Measurements from ENCODE around the gene NTM.
A peak's percentile ranks its signal among the peaks of the same experiment; 100 is the strongest.

The NTM gene

GRCh38 chr11:131859538-131860210 lies 489.3 kb downstream of the NTM start:
- DNase-seq (ENCODE audit: low read depth, low spot score): no peak

GRCh38 chr11:131864228-131864627 lies 493.8 kb downstream of the NTM start:
- no peak for DNase-seq (ENCODE audit: low read depth, low spot score)

GRCh38 chr11:131865860-131866259 lies 495.4 kb downstream of the NTM start:
- DNase-seq (ENCODE audit: low read depth, low spot score): no peak

- DNase-seq (ENCODE audit: low read depth, low spot score): no peak
Measured at GRCh38 chr11:131866535-131867400, 496.4 kb downstream of the NTM start.

- DNase-seq (ENCODE audit: low read depth, low spot score): peak; percentile 69
Measured at GRCh38 chr11:131867457-131868257, 497.2 kb downstream of the NTM start.

GRCh38 chr11:131868629-131869507 lies 498.5 kb downstream of the NTM start:
- no peak for DNase-seq (ENCODE audit: low read depth, low spot score)

GRCh38 chr11:131870305-131870704 lies 499.9 kb downstream of the NTM start:
- DNase-seq (ENCODE audit: low read depth, low spot score): no peak

GRCh38 chr11:131871006-131871405 lies 500.6 kb downstream of the NTM start:
- DNase-seq (ENCODE audit: low read depth, low spot score): no peak

GRCh38 chr11:131874070-131874469 lies 503.7 kb downstream of the NTM start:
- DNase-seq (ENCODE audit: low read depth, low spot score): no peak

GRCh38 chr11:131875611-131876010 lies 505.2 kb downstream of the NTM start:
- no peak for DNase-seq (ENCODE audit: low read depth, low spot score)

GRCh38 chr11:131877246-131877942 lies 507.0 kb downstream of the NTM start:
- DNase-seq (ENCODE audit: low read depth, low spot score): no peak

- DNase-seq (ENCODE audit: low read depth, low spot score): no peak
Measured at GRCh38 chr11:131880316-131880715, 509.9 kb downstream of the NTM start.

- no peak for DNase-seq (ENCODE audit: low read depth, low spot score)
Measured at GRCh38 chr11:131880976-131881375, 510.6 kb downstream of the NTM start.

- DNase-seq (ENCODE audit: low read depth, low spot score): no peak
Measured at GRCh38 chr11:131883332-131883731, 512.9 kb downstream of the NTM start.

- DNase-seq (ENCODE audit: low read depth, low spot score): no peak
Measured at GRCh38 chr11:131884461-131885073, 514.2 kb downstream of the NTM start.

- DNase-seq (ENCODE audit: low read depth, low spot score): no peak
Measured at GRCh38 chr11:131885431-131885830, 515.0 kb downstream of the NTM start.

- DNase-seq (ENCODE audit: low read depth, low spot score): no peak
Measured at GRCh38 chr11:131886201-131886600, 515.8 kb downstream of the NTM start.

- DNase-seq (ENCODE audit: low read depth, low spot score): peak; percentile 33
Measured at GRCh38 chr11:131888230-131888855, 517.9 kb downstream of the NTM start.

- DNase-seq (ENCODE audit: low read depth, low spot score): peak; percentile 37
Measured at GRCh38 chr11:131889146-131889577, 518.7 kb downstream of the NTM start.
